K562 (cell line): ENCODE measurements around the gene TBC1D2B.
"Not testable (repeated sequence)": the region's sequence is repeated elsewhere in the genome, so short reads cannot be mapped to it uniquely, and the experiment has no call there.

Source experiments
- CBX2 ChIP-seq: fragments of 200-600 bp; sonication (generic); IDR thresholded peaks from one replicate; pipeline ENCODE4 v1.6.1; 2012; ENCODE audit warnings: mild to moderate bottlenecking, low read length, inconsistent platforms; ENCODE audit not compliant: insufficient read depth, poor library complexity, severe bottlenecking
- CTCF ChIP-seq, 3 experiments: IDR thresholded peaks in 2 of 3; conservative IDR thresholded peaks in 1 of 3; 2 replicates each; pipeline ENCODE4 v1.5.1; 2011 to 2012; ENCODE audit warnings: low read length in 3 of 3, mild to moderate bottlenecking in 3 of 3, control low read depth in 2 of 3, improper control_type of control experiment in 1 of 3, inconsistent platforms in 1 of 3, low read depth in 1 of 3, mixed read lengths in 1 of 3, moderate library complexity in 1 of 3; ENCODE audit not compliant: insufficient read depth in 2 of 3
- FOXJ3 ChIP-seq: sonication (generic); formaldehyde crosslinking; IDR thresholded peaks from 2 replicates; pipeline ENCODE4 v1.4.0; 2020; ENCODE audit warnings: mild to moderate bottlenecking, missing genetic modification reagents
- PKNOX1 ChIP-seq: fragments of 450-650 bp; IDR thresholded peaks from 2 replicates; pipeline ENCODE4 v1.6.1; 2016
- SLC30A9 ChIP-seq: fragments of 250-450 bp; sonication (Bioruptor Pico); IDR thresholded peaks from 2 replicates; pipeline ENCODE4 v1.8.0; 2022; ENCODE audit warnings: mild to moderate bottlenecking, moderate library complexity
- U2AF1 ChIP-seq: fragments of 200-400 bp; formaldehyde crosslinking; optimal IDR thresholded peaks from 2 replicates; pipeline ENCODE3; 2017; ENCODE audit warnings: mild to moderate bottlenecking, low read depth, low read length, moderate library complexity
- ZNF3 ChIP-seq: fragments of 250-450 bp; sonication (Bioruptor Pico); IDR thresholded peaks from 2 replicates; pipeline ENCODE4 v1.5.0; 2021; ENCODE audit warnings: mild to moderate bottlenecking, moderate library complexity

- TF ChIP-seq U2AF1; FOXJ3 (CRISPR knock-in tag); ZNF3 (CRISPR knock-in tag); PKNOX1; CTCF (IDR thresholded peaks at IDR 0.05 in 2 of 3, conservative IDR thresholded peaks at IDR 0.05 in 1 of 3; ENCODE audit: insufficient read depth in 2 of 3, low read depth in 1 of 3, low read length in 3 of 3); SLC30A9 (CRISPR knock-in tag); CBX2: not testable (repeated sequence)
These were observed 119.5 kb downstream of the TBC1D2B start for GRCh38 chr15:77958021-77958420.
